ENCODE results near the gene AASS.
A peak's percentile ranks its signal among the peaks of the same experiment; 100 is the strongest.

Gene AASS

GRCh38 chr7:122092964-122093797 lies 50.9 kb downstream of the AASS start:
- peak; percentile 60 for DNase-seq (ENCODE audit: extremely low read depth, low read depth)
- TF ChIP-seq CTCF (IDR thresholded peaks at IDR 0.05; ENCODE audit: low read depth, low read length, missing control alignments), result peak; percentile 87
- H3K4me3 ChIP-seq (replicated peaks; ENCODE audit: low read depth, low read length), result no peak overlapping the region

DNA sequence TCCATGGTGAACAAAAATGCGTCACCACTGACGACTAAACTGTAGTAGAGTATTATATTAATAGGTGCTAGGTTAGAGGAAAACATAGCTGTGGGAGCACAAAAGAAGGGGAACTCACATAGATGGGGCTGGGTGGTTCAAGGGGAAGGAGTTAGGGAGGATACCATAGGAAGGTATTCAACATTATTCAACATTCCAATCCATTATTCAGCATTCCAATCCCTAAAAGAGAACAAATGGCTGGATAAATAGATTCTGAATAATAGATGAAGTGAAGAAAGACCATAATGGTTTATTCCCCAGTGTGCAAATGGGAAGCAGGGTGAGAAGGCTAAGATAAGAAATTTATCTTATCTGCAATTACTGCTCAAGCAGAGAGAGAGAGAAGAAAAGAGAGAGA lies 61.4 kb downstream of the AASS start:
- H3K4me3 ChIP-seq (replicated peaks; ENCODE audit: low read depth, low read length), result no peak overlapping the region
- no peak for DNase-seq (ENCODE audit: extremely low read depth, low read depth)
- no peak for TF ChIP-seq CTCF (IDR thresholded peaks at IDR 0.05; ENCODE audit: low read depth, low read length, missing control alignments)

DNA sequence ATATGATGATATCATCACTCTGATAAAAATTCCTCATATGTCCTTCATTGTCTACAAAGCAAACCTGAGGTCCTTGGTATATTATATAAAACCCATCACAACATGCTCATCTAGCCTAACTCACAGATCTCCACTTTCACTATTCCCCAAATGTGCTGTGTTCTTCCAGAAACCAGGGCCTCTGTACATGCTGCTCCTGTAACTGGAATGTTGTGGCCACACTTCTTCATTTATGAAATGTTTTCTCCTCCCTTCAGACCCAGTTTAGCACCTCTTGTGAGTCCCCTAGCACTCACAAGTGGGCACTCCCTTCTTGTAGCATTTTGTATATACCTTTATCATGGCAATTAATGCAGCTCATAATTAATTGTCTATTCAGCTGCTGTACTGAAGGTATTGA lies 61.9 kb downstream of the AASS start:
- no peak for TF ChIP-seq CTCF (IDR thresholded peaks at IDR 0.05; ENCODE audit: low read depth, low read length, missing control alignments)
- H3K4me3 ChIP-seq (replicated peaks; ENCODE audit: low read depth, low read length), result no peak overlapping the region
- DNase-seq (ENCODE audit: extremely low read depth, low read depth), result no peak

DNA sequence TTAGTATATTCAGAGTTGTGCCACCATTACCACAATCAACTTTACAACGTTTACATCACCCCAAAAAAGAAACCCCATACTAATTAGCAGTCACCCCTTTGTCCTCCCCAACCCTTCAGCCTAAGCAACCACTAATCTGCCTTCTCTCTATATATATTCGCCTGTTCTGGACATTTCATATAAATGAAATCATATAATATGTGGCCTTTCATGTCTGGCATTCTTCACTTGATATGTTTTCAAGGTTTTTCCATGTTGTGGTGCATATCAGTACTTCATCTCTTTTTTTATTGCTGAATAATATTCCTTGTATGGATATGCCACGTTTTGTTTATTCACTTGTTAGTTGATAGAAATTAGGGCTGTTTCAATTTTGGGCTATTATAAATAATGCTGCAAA lies 70.4 kb downstream of the AASS start:
- H3K4me3 ChIP-seq (replicated peaks; ENCODE audit: low read depth, low read length), result no peak overlapping the region
- no peak for TF ChIP-seq CTCF (IDR thresholded peaks at IDR 0.05; ENCODE audit: low read depth, low read length, missing control alignments)
- DNase-seq (ENCODE audit: extremely low read depth, low read depth), result no peak

GRCh38 chr7:122072924-122073599 lies 71.0 kb downstream of the AASS start:
- no peak for TF ChIP-seq CTCF (IDR thresholded peaks at IDR 0.05; ENCODE audit: low read depth, low read length, missing control alignments)
- no peak overlapping the region for H3K4me3 ChIP-seq (replicated peaks; ENCODE audit: low read depth, low read length)
- DNase-seq (ENCODE audit: extremely low read depth, low read depth), result no peak

GRCh38 chr7:122072272-122072671 lies 71.8 kb downstream of the AASS start:
- DNase-seq (ENCODE audit: extremely low read depth, low read depth), result no peak
- H3K4me3 ChIP-seq (replicated peaks; ENCODE audit: low read depth, low read length), result no peak overlapping the region
- TF ChIP-seq CTCF (IDR thresholded peaks at IDR 0.05; ENCODE audit: low read depth, low read length, missing control alignments), result no peak

Measured in HFF-Myc (cell line).